Posterior cingulate gyrus (tissue), 11 donors: ENCODE results near the gene UIMC1.
"Not testable (repeated sequence)": the region's sequence is repeated elsewhere in the genome, so short reads cannot be mapped to it uniquely, and the experiment has no call there.

ENCODE experiments used
- DNase-seq, 10 donors: peaks; one replicate each; pipeline versions ENCODE4 v3.0.0 to v3.0.0-alpha.2; 2020 to 2021; ENCODE audit warnings: mixed read lengths in 3 of 10
- intact Hi-C: fragments of 100-400 bp; cut with DNase I; formaldehyde crosslinking; loops from one replicate; pipeline ENCODE4 v1.15.1; 2023

Gene UIMC1

DNA sequence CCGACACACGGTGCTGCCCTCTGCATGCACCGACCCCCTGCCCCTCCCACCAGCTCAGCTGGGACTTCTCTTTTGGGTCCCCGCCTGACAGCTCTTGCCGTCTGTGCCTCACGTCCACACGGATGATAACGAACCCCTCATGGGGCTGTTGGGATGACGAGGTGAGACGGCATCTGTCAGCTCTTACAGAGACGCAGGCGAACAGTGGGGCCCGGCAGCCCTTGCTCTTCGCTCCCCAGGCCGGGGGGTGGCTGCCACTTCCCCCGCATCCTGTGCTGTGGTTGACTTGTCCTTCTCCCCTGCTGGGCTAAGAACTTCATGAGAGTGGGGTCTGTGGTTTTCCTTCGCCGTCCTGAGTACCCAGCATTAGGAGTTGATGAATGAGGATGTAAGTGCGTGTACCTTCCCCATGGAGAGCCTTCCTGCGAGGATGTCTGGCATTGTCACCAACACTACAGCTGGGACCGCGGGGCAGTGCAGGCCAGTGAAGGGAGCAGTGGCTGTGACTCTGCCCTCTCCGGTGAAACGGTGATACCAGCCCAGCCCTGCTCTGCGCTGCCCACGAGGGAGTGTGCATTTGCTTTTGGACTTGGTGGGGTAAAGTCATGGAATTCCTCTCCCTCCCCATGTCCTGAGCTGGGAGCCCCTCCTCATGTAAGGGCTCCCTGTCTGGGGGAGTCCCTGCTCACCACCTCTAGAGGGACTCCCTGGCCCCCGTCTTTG, 130.6 kb downstream of the UIMC1 start:
- DNase-seq = peak in 3 of 10 donors; percentile 59 to 83 (median 76)
- intact Hi-C loops = no loop called here

DNA sequence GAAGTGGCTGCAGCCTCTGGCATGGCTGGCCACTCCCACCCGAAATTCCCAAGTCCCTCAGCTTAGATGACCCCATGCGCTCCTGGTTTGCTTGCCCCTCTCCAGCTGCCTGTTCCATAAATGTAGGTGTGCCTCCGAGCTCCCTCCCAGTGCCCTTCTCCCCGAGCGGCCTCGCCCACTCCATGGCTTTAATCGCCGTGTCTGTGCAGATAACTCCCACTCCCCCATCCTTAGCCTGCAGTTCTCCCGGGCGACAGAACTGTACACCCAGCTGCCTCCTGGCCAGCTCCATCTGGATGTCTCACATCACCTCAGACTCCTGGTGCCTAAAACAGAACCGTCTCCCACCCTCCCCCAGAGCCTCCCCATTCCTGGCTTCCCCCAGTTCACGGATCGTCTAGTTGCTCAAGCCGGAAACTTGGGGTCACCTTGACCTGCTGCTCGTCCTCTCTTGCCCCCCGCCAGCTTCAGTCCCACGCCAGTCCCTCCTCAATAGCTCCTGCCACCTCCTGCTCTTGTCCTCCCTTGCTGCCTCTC, 131.5 kb downstream of the UIMC1 start:
- intact Hi-C loops = no loop called here
- DNase-seq = peak in 2 of 10 donors; percentile 86 to 88

DNA sequence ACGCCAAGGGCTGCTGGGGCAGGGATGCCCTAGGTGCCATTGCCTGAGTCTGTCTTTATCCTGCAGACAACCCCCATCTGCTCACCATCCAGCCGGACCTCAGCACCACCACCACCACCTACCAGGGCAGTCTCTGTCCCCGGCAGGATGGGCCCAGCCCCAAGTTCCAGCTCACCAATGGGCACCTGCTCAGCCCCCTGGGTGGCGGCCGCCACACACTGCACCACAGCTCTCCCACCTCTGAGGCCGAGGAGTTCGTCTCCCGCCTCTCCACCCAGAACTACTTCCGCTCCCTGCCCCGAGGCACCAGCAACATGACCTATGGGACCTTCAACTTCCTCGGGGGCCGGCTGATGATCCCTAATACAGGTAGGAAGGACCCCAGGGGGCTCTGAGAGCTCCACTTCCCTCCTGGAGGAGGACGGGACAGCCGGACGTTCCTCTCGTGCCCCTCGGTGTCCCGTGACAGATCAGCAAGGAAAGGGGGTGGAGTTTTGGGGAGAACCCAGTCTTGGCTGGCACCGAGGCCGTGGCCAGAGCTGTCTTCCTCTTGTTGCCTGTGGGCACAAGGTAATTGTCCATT, 132.3 kb downstream of the UIMC1 start:
- intact Hi-C loops = no loop called here

DNA sequence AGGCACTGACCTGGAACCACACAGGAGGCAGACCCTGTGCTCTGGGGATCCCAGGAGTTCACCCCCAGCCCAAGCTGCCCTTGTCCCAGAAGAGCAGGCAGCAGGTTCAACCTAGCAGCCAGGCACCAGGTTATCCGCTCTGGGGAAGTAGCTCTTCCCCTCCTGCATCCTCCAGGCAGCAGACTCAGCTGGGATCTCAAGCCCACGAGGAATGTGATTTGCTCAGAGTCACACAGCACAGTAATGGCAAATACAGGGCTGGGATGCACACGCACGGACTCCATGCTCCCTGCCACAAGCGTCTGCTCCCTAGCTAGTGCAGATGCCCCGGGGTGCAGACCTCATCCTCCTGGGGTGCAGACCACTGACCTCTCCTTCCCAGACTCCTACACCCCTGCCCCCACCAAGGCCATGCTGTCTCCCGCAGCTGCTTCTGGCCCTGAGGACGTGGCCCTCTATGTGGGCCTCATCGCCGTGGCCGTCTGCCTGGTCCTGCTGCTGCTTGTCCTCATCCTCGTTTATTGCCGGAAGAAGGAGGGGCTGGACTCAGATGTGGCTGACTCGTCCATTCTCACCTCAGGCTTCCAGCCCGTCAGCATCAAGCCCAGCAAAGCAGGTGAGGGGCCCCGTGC, 132.9 kb downstream of the UIMC1 start:
- DNase-seq = peak in 1 of 10 donors; percentile 81
- intact Hi-C loops = no loop called here

More for the DNA sequence above, 132.3 kb downstream of the UIMC1 start:
- DNase-seq = peak in 1 of 10 donors; percentile 76

DNA sequence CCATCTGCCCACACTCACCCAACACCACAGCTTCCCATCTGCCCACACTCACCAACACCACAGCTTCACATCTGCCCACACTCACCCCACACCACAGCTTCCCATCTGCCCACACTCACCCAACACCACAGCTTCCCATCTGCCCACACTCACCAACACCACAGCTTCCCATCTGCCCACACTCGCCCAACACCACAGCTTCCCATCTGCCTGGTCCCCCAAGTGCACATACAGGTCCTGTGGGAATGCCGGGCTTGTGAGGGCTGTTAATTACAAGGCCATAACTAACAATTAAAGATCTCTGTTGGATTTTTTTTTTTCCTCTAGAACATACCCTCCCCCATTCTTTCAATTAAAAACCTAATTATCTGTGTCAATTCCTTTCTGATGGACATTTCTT, 133.6 kb downstream of the UIMC1 start:
- intact Hi-C loops = not testable (repeated sequence)
- DNase-seq = peak in 1 of 10 donors; percentile 30

DNA sequence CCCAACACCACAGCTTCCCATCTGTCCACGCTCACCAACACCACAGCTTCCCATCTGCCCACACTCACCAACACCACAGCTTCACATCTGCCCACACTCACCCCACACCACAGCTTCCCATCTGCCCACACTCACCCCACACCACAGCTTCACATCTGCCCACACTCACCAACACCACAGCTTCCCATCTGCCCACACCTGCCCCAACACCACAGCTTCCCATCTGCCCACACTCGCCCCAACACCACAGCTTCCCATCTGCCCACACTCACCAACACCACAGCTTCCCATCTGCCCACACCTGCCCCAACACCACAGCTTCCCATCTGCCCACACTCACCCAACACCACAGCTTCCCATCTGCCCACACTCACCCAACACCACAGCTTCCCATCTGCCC, 134.0 kb downstream of the UIMC1 start:
- DNase-seq = peak in 1 of 10 donors; percentile 20
- intact Hi-C loops = not testable (repeated sequence)

DNA sequence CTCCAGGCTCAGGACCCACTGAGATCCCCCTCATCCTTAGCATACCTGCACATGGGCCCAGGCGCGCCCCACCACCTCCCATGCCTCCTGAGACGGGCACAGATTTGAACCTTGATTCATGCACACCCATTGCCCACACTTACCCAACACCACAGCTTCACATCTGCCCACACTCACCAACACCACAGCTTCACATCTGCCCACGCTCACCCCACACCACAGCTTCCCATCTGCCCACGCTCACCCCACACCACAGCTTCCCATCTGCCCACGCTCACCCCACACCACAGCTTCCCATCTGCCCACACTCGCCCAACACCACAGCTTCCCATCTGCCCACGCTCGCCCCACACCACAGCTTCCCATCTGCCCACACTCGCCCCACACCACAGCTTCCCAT, 135.9 kb downstream of the UIMC1 start:
- intact Hi-C loops, DNase-seq: not testable (repeated sequence)

DNA sequence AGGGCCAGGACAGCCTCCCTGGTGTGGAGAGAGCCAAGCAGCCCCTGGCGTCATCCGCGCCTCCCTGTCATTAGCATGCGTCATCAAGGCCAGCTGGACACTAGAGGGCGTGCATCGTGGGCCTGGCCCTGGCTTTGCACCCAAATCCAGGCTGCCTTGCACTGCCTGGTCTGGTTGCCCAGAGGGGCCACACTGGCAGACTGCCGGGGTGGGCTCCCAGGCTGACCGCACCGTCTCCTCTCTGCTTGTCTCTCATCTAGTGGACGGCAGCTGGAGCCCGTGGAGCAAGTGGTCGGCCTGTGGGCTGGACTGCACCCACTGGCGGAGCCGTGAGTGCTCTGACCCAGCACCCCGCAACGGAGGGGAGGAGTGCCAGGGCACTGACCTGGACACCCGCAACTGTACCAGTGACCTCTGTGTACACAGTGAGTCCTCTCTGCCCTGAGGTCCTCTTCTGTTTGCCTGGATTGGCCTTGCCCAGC, 136.4 kb downstream of the UIMC1 start:
- DNase-seq = peak in 3 of 10 donors; percentile 29 to 37 (median 37)
- intact Hi-C loops = no loop called here

DNA sequence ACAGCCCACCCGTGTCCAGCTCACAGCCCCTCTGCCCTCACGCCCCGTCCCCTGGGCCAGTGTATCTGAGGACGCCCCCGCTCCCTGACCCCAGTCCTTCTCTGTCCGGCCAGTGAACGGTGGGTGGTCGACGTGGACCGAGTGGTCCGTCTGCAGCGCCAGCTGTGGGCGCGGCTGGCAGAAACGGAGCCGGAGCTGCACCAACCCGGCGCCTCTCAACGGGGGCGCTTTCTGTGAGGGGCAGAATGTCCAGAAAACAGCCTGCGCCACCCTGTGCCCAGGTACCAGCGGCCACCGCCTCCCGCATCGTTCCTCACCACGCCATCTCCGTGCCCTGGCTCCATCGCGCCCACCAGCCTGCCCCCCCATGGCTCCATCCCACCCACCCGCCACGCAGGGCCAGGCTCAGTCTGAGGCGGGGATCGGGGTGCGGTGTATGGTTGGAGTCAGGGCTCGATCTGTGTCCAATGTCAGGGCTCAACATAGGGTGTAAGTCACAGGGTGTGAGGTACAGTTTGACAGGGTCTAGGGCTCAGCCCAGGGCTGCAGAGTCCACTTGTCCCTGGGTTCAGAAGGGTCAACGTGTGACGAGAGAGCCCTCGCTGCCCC, 137.0 kb downstream of the UIMC1 start:
- intact Hi-C loops = no loop called here
- peak in 1 of 10 donors; percentile 27 for DNase-seq

DNA sequence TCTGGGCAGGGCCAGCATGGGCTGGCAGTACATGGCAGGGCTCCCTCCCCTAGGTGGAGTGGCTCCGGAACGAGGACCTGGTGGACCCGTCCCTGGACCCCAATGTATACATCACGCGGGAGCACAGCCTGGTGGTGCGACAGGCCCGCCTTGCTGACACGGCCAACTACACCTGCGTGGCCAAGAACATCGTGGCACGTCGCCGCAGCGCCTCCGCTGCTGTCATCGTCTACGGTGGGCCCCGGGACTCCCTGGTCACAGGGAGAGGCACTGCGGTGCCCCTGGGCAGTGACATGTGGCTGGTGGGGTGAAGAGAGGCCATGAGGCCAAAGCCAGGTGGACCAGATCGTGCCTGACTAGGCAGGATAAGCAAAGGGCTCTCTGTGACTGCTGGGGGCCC, 137.8 kb downstream of the UIMC1 start:
- intact Hi-C loops = no loop called here

DNA sequence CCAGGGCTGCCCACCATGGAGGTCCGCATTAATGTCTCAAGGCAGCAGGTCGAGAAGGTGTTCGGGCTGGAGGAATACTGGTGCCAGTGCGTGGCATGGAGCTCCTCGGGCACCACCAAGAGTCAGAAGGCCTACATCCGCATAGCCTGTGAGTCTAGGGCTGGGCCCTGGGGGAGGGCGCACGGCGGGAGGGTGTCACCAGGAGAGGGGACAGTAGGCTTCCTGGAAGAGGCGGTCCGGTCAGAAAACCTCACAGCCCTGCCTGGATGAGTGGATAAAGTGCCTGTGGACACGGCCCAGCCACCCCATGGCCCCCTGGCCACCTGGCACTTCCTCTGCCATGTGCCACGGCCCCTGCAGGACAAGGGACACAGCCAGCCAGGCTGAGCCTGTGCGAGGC, 138.5 kb downstream of the UIMC1 start:
- intact Hi-C loops = no loop called here
- no peak for DNase-seq

More for the DNA sequence above, 137.8 kb downstream of the UIMC1 start:
- no peak for DNase-seq

DNA sequence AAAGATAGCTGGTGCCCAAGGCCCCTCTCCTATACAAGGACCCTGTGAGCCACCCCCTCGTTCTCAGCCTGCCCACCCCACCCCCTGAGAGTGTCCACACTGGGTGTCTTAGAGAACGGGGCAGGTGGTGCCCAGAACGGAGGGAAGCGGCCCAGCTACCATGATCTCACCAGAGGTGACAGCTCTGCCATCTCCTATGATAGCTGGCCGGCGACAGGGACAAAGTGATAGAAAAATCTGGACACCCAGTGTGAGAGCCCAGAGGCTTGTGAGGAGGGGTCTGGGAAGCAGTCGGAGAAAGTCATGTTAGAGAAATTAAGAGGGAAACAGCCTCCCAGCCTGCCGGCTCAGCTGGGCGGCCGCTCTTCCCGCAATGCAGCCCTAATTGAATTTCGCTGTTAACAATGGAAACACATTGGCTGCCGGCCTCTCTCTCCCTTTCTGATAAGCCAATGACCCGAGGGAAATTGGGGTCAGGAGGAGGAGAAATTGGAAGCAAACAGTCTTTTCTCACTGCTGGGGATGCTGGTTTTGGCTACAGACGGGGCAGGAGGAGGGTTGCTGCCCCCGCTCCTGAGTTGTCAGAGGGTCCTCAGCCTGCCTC, 139.8 kb downstream of the UIMC1 start:
- intact Hi-C loops = no loop called here
- no peak for DNase-seq

DNA sequence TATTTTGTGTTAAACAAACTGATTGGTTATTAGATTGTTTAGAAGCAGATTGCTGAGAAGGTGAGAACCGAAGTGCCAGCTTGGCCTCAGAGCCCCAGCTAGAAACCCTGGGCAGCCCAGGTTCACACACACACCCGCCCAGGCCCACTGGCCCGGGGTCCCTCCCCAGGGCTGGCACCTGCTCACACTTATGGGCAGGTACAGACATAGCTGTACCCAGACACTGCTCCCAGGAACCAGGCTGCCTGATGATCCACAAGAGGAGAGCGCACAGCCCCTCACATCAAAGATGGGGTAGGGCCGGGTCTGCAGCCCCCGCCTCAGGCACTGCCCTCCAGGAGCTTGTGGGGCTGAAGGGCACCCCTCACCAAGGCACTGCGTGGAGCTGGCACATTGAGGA, 140.6 kb downstream of the UIMC1 start:
- no peak for DNase-seq
- intact Hi-C loops = no loop called here

DNA sequence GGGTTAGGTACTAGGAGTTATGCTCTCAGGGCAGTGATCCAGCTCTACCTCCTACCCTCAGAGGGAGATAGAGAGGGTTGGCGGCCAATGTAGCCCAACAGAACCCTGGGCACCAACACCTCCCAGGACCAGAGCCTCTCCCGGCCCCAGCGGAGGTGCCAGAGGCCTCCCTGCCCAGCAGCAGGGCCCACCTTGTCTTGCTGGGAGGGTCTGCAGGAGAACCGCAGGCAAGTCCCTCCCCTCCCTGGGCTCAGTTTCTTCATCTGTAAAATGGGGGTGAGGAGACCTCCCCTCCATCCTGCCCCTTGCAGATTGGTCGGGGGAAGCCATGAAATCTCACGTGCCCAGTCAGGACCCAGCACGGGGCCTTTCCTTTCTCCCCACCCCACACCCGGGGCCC, 141.8 kb downstream of the UIMC1 start:
- no peak for DNase-seq
- intact Hi-C loops = no loop called here

DNA sequence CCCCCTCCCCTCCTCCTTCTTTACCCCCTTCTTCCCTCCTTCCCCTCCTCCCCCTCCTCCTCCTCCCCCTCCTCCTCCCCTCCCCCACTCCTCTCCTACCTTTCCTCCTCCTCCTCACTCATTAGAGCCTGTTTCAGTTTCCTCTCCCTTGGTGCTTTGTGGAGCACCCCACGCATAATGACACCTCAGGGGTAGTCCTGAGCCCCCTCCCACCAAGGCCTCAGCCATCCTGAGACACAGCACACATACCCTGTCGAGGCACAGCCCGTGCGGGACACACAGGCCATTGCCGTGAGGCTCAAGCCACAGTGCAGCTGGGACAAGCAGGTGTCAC, 142.8 kb downstream of the UIMC1 start:
- DNase-seq = no peak
- intact Hi-C loops = no loop called here

DNA sequence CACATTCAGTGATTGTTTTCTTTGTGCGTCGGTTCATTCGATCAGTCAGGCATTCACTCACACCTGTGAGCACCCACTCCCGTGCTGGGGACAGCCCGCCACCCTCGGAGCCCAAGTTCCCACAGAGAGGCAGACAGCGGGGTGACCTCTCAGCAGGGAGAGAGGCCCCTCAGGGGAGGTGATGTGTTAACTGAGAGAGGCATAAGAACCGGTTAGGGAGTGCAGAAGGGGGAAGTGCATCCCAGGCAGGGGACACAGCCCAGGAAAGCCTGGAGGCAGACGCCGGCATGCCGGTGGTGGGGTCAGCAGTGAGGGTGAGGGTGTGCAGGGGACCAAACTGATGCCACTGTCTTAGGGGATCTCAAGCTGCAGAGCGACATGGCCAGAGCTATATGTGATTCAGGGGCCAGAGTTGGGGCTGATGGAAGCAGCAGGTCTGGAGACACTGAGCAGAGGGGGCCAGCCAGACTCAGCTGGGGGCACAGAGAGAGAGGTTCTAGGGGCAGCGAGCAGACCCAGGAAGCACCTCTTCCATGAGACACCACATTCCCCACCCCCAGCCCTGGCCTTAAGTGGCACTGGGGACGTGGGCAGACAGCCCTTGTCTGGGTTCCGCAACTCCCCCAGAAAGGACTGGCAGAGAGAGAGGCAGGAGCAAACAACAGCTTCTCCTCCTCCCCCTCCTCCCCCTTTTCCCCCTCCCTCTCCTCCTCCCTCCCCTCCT, 143.4 kb downstream of the UIMC1 start:
- no peak for DNase-seq
- intact Hi-C loops = no loop called here

DNA sequence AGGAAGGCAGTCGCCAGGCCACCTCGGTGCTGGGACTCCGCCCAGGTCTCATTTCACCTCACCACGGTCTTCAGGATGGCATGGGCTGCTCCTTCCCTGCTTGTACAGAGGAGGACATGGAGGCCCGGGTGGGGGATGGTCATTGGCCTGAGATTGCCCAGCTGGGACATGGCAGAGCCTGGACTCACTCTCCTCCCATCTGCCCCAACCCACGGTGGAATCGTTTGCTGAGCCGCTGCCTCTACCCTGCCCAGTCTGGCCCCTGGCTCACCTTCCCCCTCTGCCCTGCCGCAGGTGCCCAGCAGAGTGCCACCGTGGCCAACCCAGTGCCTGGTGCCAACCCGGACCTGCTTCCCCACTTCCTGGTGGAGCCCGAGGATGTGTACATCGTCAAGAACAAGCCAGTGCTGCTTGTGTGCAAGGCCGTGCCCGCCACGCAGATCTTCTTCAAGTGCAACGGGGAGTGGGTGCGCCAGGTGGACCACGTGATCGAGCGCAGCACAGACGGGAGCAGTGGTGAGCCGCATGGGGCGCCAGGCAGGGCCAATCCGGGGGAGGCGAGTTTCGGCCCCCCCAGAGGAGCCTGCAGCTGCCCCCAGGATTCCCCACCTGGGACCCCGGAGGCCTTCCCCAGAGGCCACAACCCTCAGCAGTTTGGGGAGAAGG, 144.1 kb downstream of the UIMC1 start:
- DNase-seq = peak in 2 of 10 donors; percentile 34 to 84
- intact Hi-C loops = no loop called here

DNA sequence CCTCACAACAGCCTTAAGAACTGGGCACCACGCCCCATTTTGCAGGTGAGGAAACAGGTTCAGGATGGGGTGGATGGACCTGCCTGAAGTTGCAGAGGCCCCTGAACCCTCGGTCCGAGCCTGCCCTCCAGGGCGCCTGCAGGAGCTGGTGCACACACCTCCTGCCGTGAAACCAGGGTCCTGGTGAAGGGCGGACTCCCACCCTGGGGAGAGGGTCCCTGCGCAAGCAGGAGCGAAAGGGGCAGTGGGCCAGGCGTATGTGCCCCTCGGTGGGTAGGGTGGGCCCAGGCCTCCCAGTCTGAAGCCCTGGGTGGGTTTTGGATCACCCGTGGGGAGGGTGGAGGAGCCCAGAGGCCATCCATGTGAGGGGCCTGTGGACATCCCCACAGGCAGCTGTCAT, 145.3 kb downstream of the UIMC1 start:
- intact Hi-C loops = no loop called here
- peak in 1 of 10 donors; percentile 26 for DNase-seq

DNA sequence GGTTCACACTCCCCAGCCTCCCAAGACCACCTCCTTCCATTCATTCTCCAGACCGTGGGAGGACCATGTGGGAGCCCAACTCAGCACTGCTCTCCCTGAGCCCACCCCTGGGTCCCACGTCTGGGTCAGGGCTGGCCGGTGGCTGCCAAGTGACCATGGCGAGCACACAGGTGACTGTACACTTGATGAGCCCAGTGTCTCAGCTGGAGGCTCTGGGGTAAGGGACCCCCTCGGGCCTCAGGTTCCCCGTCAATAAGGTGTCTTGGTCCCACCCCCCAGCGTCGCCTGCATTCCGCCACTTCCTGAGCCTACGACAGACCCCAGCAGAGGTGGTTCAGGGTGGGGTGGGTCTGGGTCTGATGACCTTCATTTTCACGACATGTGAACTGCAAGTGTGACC, 146.2 kb downstream of the UIMC1 start:
- DNase-seq = peak in 1 of 10 donors; percentile 22
- intact Hi-C loops = no loop called here
